GM18858 (cell line): ENCODE data around the gene LRRC72.
"Not testable (repeated sequence)": the region's sequence is repeated elsewhere in the genome, so short reads cannot be mapped to it uniquely, and the experiment has no call there.

Experiments
- ATAC-seq: cut with Tn5 transposase; IDR thresholded peaks from one replicate; pipeline ENCODE4 v1.9.1; 2021; ENCODE audit not compliant: unreplicated experiment

LRRC72 gene

DNA sequence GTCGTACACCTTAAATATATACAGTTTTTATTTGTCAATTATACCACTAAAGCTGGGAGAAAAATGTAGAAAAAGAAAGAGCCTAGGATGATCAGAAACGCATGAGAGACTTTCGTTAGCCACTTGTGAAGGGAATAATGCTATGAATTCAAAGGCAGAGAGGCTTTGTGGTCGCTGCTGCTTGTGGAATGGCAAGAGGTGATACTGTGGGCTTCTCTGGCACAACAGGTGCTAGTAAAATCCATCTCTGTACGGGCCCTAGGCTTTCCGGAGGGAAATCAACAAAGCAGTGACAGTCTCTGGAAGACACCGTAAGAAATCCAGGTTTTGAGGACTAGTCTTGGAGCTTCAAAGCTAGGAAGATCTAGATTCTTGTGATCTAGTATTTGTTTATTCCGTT lies 52.6 kb downstream of the LRRC72 start:
- no peak for ATAC-seq

DNA sequence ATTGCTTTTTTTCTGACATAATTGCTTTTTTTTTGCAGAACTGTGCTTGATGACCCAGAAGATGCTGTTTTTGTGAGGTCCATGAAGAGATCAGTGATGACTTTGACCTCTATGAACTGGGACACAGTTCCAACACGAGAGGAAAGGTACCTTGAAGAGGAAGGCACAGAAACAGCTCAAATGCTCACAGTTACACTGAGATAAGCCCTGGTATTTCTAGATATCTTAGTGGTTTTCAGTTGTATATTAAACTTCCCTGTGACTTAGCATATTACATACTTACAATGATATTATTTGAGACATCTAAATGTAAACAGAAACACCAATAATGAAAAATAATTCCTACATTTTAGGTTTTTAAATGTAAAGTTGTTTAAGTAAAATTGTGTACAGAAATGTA lies 54.7 kb downstream of the LRRC72 start:
- no peak for ATAC-seq

DNA sequence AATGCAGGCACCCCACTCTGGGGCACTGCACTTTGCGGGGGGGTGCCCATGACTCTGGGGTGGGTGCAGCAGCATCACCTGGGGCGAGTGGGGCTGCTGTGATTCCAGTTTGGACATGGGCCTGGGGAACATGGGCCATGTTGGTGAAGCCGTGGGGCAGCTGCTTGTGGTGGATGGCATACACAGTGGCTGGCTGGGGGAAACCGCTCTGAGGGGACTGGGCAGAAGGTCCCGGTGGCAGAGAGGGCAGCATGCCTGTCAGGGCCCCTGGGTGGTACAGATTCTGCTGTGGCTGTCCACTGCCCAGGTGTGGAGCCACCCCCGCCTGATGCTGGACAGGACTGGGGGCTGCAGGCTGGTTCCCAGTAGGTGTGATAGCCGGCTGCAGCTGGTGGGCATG lies 57.2 kb downstream of the LRRC72 start:
- no peak for ATAC-seq

- ATAC-seq = no peak
These were observed 58.9 kb downstream of the LRRC72 start for GRCh38 chr7:16585540-16585939.

GRCh38 chr7:16586081-16586874 lies 59.7 kb downstream of the LRRC72 start:
- ATAC-seq = no peak

DNA sequence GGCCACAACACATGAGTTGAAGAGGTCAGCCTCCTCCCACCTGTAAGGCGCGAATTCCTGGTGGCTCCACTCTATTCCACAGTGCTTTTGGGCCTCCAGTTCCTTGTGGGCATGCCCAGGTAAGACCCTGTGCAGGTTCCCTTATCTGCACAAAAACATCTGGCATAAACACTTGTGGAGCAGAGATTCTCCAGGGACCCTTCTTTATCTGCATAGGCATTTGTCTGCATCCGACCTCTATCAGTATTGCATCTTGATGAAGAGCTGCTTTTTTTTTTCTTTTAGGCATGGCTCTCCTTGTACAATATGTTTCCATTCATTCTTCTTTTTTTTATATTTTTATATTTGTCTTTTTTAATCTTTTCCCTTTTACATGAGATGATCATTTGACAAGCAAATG lies 60.5 kb downstream of the LRRC72 start:
- no peak for ATAC-seq

- ATAC-seq = no peak
These were observed 61.2 kb downstream of the LRRC72 start for GRCh38 chr7:16587790-16588189.

- ATAC-seq = no peak
These were observed 63.3 kb downstream of the LRRC72 start for GRCh38 chr7:16589881-16590280.

- ATAC-seq = no peak
These were observed 63.8 kb downstream of the LRRC72 start for GRCh38 chr7:16590424-16590823.

GRCh38 chr7:16592395-16592794 lies 65.8 kb downstream of the LRRC72 start:
- no peak for ATAC-seq

DNA sequence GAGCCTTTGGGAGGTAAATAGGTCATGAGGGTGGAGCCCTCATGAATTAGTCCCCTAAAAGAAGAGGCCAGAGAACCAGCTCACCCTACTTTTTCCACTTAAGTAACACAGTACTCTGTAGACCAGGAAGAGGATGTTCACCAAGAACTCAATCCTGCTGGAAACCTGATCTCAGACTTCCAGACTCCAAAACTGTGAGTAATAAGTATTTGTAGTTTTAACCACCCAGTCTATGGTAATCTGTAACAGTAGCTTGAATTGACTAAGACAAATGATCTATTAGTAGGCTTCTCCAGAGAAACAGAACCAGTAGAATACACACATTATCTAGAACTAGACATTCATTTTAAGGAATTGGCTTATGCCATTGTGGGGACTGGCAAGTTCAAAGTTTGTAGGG lies 67.4 kb downstream of the LRRC72 start:
- ATAC-seq = no peak

GRCh38 chr7:16594676-16595075 lies 68.1 kb downstream of the LRRC72 start:
- ATAC-seq = no peak

DNA sequence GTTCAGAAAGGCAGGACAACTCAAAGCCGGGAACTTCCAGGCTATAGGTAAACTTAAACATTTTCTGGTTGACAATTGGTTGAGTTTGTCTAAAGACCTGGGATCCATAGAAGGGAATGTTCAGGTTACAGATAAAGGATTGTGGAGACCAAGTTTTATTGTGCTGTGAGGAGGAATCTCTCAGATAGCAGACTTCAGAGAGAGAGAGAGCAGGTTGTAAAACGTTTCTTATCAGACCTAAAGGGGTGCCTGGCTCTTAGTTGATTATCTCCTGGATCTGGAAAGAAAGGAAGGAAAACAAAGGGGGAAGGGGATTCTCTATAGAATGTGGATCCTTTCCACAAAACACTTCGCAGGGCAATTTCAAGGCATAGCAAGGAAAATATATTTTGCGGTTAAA lies 69.0 kb downstream of the LRRC72 start:
- ATAC-seq = not testable (repeated sequence)

DNA sequence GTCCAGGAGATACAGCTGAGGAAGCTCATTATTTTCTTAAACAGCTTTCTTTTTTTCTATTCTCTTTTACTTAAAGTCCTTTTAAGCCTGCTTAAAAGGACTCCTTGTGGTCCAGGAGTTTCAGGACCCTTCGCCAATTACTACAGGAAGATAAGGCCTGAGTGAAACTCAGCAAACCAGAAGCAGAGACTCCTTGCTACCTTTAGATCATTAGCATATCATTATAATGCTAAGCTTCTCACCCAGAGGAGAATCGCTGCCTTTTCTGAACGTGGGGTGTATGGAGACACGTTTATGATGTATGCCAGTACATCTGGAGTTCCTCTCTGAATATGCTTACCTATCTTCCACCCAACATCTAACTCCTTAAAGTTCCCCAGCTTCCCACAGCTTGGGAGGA lies 71.4 kb downstream of the LRRC72 start:
- ATAC-seq = no peak

DNA sequence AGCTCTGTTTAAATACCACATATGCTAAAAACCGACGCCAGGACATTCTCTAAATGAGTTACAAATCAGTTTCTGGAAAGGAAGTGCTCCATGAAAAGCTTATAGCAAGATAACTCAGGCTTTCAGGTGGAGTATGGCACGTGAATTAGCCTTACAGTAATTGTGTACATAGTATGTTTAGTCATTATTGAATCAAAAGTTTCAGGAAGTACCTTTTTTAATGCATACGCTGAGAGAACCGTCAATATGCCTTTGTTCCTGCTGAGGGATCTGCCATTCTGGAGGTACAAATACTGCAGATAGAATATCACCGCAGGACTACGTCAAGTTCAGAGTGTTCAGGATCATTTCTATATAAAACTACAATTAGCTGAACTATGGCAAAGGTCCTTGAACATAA lies 73.2 kb downstream of the LRRC72 start:
- ATAC-seq = no peak

DNA sequence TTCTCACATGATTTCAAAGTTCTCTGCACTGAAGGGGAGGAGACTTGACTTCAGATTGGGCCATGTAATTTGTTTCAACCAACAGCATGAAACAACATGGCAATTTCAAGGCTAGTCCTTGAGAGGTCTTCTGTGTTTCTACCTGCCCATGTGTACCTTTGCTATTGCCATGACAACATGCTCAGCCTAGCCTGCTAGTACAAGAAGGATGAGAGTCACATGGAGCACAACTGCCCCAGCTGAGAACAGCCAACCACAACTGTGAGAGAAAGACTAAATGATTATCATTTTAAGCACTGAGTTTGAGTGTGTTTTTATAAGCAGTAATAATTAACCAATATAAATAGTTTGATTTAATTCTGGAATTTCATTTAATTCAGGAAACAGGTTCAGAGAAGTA lies 77.0 kb downstream of the LRRC72 start:
- ATAC-seq = no peak

DNA sequence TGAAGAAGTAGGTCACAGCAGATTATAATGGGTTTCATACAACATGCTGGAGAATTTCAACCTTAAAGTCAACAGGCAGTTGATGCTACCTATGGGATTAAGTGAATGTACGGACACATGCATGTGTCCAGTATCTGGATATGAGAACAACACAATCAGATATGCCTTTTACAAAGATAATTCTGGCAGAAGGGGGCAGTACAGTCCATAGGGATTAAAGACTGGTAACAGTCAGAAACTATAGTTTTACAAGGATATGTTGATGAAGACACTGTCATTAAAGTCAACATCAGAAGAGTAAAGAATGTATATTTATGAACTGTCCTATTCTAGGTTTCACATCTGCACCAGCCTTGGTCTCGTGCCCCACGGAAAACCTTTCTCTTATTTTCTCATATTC lies 77.4 kb downstream of the LRRC72 start:
- ATAC-seq = no peak

- ATAC-seq = no peak
These were observed 80.1 kb downstream of the LRRC72 start for GRCh38 chr7:16606704-16607103.

DNA sequence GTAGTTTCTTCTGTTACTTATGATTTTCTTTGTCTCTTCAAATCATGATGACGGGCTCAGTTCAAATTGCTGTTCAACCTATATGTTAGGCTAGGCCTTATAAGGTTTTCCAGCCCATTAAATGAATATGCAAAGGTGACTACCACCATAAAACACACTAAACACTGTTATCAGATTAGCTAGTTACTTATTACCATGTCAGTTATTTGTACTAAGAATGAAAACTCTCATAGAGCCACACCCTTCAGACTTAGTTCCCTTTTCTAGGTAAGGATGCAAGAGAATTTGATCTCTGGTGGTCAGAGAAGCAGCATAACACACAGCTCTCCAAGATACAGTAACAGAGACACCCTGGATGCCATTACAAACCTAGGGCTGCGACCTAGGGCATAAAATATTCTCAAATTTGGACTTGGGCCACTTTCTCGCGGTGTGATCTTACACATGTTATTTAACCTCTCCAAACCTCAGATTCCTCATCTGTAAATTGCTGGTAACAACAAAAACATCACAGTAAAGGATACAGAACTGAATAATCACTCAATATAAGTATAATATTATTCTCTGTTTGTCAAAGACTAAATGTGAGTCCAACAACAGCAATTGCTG lies 83.3 kb downstream of the LRRC72 start:
- peak; percentile 74 for ATAC-seq

DNA sequence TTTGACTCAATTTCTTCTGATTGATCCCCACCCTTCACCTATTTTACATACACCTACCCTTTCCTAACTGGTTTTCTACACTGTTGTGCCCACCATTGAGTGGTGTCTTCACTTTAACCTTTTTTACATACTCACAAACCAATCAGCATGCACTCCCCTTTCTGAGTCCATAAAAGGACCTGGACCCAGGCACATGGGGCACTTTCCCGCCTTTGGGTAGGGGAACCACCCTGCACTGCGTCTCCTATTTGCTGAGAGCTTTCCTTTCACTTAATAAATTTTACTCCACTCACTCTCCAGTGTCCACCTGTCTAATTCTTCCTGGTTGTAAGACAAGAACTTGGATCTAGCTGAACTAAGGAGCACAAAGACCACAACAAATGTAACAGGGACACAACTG lies 85.1 kb downstream of the LRRC72 start:
- no peak for ATAC-seq

DNA sequence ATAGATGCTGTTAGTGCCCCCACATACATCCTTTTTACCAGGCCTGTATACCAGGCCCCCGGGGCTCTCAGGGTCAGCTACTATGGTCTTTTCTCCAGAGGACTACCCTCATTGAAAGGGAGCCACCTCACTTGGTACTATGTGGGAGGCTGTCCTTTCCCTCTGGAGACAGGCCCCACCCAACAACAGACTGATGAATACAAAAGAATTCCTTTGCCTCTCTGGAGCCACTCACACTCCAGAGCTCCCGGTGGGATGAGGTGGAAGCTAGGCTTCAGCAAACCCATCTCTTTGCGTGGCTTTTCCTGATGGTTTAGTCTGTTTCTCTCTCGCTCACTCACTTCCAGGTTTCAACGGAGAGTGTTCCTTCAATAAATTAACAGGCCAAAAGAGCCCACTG lies 88.6 kb downstream of the LRRC72 start:
- no peak for ATAC-seq

- no peak for ATAC-seq
These were observed 89.5 kb downstream of the LRRC72 start for GRCh38 chr7:16616122-16616521.

DNA sequence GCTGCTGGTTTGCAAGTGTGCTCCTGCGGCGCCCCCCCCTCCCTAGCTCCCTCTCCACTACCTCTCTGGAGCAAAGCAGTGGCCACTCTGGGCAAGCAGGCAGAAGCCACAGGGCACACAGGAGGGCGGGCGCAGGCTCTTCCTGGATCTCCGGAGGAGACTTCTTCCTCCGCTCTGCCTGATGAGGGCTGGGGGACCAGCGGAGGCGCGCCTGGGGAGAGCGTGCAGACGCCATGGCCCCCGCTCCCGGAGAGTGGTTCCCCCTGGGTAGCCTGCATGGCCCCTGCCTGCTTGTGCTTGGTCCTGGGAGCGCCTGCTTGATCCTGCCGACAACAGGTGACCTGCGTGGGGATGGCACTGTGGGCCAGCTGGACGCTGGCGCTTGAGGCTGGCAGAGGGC lies 89.9 kb downstream of the LRRC72 start:
- ATAC-seq = no peak
